GM12872 (cell line): Measurements from ENCODE around the gene OR56A3.

Experiments
- TF ChIP-seq, protein P1 (sequence below): IDR thresholded peaks from 3 replicates; pipeline ENCODE4 v1.5.1; 2011; ENCODE audit warnings: low read depth, mild to moderate bottlenecking, low read length, moderate library complexity; ENCODE audit not compliant: insufficient read depth

The OR56A3 gene

GRCh38 chr11:5973530-5973929, 31.5 kb downstream of the OR56A3 start:
- TF ChIP-seq, protein P1, sequence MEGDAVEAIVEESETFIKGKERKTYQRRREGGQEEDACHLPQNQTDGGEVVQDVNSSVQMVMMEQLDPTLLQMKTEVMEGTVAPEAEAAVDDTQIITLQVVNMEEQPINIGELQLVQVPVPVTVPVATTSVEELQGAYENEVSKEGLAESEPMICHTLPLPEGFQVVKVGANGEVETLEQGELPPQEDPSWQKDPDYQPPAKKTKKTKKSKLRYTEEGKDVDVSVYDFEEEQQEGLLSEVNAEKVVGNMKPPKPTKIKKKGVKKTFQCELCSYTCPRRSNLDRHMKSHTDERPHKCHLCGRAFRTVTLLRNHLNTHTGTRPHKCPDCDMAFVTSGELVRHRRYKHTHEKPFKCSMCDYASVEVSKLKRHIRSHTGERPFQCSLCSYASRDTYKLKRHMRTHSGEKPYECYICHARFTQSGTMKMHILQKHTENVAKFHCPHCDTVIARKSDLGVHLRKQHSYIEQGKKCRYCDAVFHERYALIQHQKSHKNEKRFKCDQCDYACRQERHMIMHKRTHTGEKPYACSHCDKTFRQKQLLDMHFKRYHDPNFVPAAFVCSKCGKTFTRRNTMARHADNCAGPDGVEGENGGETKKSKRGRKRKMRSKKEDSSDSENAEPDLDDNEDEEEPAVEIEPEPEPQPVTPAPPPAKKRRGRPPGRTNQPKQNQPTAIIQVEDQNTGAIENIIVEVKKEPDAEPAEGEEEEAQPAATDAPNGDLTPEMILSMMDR, result no peak

GRCh38 chr11:5983443-5983842, 41.4 kb downstream of the OR56A3 start:
- TF ChIP-seq, protein P1, result no peak

- TF ChIP-seq, protein P1, result no peak
Observed at GRCh38 chr11:5986885-5987284, 44.8 kb downstream of the OR56A3 start, which contains the start of gene OR52L1. Gene OR52L1 (minus strand): TSS chr11:5986985. CDS start chr11:5986930, 55 bp downstream.

DNA sequence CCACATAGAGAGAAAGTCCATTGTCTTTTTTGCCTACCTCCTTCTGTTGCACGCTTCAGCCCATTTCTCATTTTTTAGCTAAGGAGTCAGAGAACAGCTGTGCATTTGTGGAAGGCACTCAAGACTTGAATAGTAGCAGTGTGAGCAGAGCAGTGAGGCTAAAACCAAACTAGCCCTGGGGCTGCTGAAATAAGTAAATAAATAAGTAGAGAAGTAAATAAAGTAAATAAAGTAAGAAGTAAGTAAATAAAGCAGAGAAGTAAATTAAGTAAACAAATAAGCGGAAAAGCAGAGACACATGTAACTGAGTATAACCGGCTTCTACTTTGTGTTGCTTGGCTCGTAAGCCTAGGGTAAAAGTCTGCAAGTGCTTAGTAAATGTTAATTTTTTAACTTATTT, 47.2 kb downstream of the OR56A3 start:
- TF ChIP-seq, protein P1, result no peak

DNA sequence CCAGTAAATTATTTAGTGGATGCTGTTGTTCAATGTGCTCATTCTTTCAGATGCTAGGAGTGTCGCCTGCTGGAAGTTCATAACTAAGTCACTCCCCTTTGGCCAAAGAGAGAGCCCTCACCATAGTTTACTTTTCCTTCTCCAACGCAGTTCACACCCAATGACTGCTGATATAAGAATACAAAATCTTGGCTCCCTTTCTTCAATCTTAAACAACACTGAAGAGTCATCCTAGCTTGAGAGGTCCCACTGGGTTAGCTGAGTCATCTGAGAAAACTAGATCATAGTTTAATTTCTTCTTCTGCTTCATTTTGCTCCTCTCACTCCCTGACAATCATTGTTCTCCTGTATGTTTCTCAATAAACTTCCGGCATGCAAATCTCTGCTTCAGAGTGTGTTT, 50.1 kb downstream of the OR56A3 start:
- TF ChIP-seq, protein P1, result no peak

DNA sequence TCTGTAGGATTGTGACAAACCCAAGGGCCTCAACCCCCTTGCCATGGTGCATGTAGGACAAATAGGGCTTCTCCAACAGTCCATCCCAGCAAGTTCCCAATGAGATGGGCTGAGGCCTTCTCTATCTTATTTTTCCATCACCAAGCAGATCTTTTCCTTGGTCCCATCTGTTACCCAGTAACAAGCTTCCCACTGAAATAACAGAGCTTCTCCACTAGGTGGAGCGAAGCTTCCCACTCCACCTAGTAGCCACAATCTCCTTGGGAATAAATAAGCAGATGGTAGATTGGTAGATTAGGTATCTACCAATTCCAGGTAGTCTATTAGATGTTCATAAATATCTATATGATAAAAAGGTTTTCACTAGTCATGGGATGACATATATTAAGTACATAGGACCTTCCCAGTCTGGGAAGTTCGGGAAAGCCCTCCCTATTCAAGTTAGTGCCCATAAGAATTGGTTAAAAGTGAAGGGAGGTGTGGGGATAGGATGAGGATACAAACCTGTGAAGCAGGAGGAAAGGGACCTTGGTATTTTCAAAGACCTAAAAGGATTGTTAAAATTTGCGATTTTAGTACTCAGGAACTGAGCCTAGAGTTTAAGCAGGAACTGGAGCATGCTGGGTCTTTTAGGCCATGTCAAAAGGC, 50.7 kb downstream of the OR56A3 start:
- TF ChIP-seq, protein P1, result peak; percentile 65; the same call in 2 of the 3 replicates

GRCh38 chr11:5994791-5995190, 52.7 kb downstream of the OR56A3 start:
- TF ChIP-seq, protein P1, result no peak
